Epidermal melanocyte (primary cell): ENCODE results near the gene DNM1.
"Not testable (repeated sequence)": the region's sequence is repeated elsewhere in the genome, so short reads cannot be mapped to it uniquely, and the experiment has no call there.

Source experiments
- DNase-seq: peaks from one replicate; pipeline ENCODE4 v3.0.0; 2011; ENCODE audit warnings: low spot score; ENCODE audit not compliant: insufficient read length

The DNM1 gene

DNA sequence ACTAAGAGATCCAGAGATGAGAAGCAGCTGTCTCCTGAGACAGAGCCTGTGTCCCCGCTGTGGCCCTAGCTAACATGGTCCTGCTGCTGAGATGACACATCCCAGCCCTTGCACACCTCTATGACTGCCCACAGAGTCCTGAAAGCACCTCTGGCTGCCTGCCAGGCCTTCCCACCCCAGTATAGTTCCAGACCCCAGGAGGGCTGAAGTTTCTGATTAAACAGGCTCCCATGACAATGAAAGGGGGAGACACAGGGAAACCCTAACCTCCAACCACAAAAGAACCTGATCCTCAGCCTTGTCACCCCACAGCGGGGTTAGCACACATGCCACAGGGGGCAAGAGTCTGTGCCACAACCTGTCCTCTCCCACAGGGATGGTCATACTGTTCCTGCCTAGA lies 27.5 kb upstream of the DNM1 start:
- no peak for DNase-seq

DNA sequence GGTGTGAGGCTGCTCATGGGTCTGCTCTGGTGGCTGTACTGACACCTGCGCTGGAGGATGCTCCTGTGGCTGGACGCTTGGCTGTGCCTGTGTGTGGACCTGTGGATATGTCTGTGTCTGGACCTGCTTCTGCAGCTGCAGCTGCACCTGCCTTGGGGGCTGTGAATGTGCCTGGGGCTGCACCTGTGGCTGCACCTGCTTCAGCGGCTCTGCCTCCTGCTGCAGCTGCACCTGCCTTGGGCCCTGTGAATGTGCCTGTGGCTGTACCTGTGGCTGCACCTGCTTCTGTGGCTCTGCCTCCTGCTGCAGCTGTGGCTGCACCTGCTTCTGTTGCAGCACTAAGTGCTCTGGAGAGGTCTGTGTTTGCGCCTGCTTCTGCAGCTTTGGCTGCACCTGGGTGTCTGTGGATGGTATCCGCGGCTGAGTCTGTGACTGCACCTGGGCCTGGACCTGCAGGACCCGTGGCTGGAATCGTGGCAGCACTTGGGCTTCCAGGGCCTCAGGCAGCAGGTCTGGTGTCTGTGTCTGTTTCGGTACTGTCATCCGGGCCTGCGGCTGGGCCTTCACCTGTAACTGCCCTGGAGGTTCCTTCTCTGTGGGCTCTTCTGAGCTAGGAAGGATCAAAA lies 24.3 kb upstream of the DNM1 start:
- DNase-seq, result peak; percentile 4

DNA sequence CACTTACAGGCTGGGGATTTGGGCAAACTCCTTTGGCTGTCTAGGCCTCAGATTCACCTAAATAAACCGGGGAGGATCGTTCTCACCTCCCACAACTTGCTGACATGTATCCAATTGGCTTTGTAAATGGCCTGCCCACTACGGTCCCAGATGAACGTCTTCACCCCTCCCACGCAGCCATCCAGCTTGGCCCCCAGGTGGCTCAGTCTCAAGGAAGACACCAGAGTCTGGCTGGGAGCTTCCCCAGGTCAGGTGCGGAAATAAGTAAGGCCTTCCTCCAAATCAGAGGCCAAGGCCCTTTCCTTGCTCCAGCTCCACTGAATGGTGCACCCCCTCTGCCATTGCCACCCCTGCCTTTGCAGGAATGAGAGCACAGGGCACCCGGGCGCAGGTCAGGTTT lies 23.2 kb upstream of the DNM1 start:
- DNase-seq, result no peak

DNA sequence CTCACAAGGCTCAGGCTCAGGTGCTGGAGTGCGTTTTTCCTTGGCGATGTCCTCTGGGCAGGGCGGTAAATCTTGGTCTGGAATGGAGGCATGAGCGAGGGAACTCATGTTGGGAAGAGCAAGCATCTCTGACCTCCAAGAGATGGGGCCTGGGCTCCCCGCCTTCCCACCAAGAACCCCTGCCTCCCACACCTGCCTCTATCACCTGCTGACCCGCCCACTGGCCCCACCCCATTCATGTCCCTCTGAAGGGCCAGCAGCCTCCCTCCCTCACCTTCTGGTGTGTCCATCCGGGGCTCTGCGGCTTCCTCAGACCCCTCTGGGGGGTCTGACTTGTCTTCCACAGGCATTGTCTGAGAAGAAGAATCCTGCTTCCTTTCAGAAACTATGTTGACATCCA lies 22.7 kb upstream of the DNM1 start:
- DNase-seq, result no peak

DNA sequence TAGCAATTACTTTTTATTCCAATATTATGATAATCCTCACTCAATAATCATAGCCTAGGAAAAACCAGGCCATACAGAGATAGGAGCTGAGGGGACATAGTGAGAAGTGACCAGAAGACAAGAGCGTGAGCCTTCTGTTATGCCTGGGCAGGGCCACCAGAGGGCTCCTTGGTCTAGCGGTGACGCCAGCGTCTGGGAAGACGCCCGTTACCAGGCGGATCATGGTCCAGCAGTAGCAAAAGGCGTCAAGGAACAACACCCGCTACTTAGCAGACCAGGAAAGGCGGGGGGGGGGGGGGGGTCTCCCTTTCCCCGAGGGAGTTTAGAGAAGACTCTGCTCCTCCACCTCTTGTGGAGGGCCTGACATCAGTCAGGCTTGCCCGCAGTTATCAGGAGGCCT lies 21.7 kb upstream of the DNM1 start:
- DNase-seq, result not testable (repeated sequence)

DNA sequence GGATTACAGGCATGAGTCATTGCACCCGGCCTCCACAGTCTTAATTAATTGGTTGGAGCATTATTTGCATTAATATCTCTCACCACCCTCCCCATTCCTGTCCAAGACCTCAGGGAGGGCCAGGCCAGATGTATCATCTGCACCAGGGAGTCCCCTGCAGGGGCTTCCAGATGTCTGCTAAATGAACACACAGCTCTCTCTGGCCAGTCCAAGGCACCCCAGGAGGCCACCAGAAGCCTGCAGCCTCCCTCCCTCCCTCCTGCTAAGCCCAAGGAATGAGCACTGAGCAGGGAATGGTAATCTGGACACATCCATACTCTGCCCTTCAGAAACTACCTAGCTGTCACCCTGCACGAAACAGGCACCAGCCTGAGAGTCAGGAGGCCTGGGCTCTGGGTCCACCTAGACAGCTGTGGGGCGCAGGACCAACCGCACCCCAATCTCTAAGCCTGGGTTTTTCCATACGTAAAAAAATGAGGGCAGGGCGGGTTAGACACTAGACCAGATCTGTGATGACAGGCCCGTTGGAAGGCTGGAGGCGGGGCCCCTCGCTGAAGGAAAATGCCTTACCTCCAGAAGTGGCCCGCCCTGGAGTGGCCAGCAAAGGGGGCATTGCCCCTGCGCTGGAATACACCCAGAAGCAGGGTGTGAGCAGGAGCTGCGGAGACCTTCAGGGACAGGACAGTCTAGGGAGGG lies 20.1 kb upstream of the DNM1 start:
- no peak for DNase-seq

DNA sequence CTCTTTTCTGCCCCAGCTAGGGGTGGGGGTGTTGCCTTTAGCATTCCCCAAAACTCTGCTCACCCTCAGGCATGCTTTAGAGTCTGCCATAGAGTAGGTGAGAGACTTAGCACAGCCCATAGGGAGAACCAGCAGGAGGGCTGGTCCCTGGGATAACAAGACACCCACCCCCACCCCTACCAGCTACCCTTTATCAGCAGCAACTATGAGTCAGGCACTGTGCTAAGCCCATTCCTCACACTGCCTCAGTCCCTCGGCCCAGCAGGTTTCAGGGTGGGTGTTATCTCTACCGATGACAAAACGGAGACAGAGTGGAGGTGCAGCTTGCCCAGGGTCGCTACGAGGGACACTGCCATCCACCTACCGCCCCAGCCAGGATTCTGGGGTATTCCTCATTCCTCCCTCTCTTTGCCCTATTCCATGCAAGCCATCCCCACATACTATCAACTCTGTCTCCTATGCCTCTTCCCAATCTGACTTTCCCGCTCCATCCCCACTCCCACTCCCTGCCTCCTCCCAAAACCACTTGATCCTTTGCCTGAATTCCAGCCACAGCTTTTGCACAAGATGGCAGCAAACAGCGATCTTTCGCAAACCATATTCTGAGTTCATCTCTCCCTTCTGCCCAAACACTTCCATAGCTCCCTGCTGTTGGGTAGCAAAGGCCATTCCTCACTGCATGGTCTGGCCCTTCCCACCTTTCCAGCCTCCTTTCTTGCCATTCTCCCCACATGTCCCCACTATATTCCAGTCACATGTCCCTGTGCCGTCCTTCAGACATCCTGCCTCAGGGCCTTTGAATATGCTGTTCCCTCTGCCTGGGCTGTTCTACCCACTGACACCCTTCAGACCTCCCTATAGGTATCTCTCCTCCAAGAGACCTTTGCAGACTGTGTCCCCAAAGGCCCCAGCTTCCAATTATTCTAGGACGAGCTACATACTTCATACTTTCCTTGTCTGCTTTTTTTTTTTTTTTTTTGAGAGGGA lies 16.9 kb upstream of the DNM1 start:
- no peak for DNase-seq

DNA sequence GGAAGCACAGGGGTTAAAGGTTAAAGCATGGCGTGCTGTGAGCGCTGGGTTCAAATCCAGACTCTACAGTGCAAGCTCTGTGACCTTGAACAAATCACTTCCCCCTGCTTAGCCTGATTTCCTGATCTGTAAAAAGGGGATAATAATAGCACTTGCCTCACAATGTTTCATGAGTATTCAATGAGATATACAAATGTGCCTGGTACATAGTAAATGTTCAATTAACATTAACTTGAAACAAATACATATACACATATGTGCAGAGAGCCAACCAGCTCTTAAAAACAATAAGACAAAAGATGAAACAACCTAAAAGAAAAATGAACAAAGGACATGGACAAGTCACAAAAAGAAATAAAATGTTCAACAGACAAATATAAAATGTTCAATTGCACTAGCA lies 15.8 kb upstream of the DNM1 start:
- no peak for DNase-seq

DNA sequence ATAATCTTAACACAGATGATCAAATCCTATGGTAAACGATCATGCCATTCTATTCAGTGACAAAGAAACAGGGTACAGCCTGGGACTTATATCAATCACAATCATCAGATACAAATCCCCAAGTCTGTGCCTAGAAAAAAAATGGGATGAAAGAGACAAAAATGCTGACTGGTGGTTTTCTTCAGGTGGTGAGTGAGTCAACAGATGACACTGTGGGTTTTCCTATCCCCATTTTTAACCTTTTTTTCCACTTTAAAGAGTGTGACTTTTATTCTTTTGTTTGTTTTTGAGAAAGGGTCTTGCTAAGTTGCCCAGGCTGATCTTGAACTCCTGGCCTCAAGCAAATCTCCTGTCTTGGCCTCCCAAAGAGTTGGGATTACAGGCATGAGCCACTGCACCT lies 15.0 kb upstream of the DNM1 start:
- DNase-seq, result no peak

DNA sequence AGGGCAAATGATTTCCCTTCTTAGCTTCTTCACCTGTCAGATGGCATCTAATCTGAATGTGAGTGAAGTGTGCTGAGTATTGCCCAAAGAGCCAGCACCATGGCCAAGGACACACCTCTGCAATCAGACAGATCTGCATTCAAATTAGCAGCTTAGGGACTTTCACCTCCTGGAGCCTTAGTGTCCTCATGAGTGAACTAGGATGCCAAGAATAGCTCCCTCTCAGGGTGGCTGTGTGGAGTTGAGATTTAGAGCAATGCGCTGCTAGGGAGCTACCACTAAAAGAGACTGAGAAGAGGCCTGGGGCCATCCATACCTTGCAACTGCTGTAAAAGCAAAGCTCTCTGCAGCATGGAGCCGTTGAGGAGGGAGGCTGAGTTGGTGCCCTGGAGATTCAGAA lies 13.2 kb upstream of the DNM1 start:
- DNase-seq, result no peak

DNA sequence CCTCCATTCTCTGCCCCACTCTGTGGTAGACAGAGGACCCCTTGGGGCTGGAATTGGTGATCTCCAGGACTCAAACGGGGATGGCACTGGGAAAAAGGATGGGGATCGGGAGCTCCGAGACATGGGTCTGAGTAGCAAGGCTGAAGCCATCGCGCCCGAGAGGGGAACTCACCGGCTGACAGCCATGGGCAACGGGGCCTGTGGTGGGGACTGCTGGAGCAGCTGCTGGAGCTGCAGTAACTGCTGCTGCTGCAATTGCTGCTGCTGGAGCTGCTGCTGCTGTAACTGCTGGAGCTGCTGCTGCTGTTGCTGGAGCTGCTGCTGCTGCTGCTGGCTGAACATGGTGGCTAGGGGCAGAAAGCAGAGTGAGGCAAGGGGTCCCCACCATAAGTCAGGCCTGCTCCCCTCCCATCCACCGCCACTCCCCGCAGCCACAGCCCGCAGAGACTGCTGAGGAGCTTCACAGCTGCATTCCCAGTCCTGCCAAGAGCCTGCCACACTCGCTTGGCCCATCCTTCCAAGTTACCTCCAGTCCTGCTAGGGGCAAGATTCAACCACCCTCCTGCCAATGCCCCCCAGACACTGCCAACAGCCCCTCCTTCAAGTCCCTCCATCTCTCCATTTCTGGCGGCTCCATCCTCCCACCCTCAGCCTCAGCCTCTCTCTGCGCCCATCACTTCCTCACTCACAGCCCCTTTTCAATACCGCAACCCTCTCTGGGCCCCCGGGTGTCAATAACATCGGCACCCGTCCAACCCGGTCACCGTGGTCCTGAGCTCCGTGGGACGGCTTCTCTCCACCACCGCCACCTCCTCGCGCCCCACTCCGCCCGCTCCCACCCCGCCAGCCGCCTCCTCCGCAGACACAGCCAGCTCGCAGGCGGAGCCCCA lies 12.4 kb upstream of the DNM1 start:
- DNase-seq, result no peak

DNA sequence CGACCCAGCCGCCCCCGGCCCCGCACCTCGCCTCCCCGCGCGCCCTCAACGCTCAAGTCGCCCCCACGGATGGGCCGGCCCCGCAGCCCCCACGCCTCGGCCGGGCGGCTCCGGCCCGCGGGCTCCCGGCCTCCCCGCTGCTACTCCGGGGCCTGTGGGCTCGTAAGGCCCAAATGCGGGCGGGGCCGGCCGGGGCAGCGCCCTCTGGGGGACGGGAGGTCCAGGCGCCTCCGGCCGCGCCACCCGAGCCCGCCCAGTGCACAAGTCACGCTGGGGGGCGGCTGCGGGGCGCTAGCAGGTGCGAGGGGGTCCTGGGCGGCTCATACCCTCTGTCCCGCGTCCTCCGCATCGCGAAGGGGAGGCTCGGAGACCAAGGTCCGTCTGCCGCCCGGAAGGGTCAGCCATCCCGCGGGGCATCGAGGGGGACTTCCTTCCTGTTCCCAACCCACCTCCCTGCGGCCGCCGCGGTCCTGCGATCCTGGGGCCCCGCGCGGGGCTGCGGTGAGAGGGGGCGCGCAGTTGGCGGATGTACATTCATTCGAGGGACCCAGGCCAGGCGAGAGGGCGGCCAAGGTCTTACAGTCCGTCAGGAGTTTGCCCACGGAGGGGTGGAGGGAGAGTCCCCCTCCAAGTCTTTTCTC lies 11.7 kb upstream of the DNM1 start, which contains the start of gene CIZ1:
TSS of gene CIZ1 (minus strand) at position 167 of the 641 bp plus-strand sequence. CDS start 715 bp downstream, outside the sequence.
- DNase-seq, result peak; percentile 88

DNA sequence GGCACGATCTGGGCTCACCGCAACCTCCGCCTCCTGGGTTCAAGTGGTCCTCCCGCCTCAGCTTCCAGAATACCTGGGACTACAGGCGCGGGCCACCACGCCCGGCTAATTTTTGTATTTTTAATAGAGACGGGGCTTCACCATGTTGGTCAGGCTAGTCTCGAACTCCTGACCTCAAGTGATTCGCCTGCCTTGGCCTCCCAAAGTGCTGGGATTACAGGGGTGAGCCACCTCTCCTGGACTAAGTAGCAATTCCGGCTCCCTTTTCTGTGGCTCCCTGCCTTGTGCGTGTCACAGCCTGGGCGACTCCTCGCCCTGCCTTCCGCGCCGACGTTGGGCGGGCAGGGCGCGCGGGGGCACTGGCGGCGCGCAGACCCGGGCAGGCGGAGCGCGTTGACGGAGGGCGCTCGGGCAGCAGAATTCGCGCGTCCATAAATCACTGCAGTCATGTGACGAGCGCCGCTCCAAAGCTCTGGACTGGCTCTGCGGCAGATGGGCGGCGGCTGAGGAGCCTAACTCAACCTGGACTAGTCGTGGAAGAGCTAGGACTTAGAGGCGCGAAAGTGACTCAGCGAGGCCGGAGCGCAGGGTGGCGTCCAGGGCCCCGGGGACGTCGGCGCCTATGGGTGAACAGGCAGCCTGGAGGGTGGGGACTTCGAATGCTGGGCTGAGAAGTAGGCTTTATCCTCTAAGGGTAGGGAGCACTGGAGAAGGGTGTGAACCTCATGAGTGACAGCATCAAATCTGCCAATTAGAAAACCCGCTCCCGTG lies 10.4 kb upstream of the DNM1 start:
- peak; percentile 88 for DNase-seq

DNA sequence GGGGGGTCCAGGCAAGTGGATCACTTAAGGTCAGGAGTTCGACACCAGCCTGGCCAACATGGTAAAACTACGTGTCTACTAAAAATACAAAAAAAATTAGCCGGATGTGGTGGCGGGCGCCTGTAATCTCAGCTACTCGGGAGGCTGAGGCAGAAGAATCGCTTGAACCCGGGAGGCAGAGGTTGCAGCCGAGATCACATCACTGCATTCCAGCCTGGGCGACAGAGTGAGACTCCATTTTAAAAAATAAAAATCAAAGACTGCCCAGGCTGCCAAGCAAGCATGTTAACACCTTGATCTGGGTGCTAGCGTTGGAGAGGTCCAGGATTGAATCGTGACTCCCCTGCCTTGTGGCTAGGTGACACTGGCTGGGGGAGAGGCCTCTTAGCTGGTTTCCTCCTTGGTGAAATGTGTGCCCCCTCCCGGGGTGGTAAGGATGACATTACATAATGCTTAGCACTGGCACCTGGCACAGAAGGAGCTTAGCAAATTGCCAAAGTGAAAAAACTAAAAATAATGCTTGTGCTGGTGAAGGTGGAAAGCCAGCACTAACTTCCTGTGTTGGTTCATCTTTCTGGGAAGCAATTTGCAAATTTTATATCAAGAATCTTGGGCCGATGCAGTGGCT lies 9.6 kb upstream of the DNM1 start:
- DNase-seq, result no peak

DNA sequence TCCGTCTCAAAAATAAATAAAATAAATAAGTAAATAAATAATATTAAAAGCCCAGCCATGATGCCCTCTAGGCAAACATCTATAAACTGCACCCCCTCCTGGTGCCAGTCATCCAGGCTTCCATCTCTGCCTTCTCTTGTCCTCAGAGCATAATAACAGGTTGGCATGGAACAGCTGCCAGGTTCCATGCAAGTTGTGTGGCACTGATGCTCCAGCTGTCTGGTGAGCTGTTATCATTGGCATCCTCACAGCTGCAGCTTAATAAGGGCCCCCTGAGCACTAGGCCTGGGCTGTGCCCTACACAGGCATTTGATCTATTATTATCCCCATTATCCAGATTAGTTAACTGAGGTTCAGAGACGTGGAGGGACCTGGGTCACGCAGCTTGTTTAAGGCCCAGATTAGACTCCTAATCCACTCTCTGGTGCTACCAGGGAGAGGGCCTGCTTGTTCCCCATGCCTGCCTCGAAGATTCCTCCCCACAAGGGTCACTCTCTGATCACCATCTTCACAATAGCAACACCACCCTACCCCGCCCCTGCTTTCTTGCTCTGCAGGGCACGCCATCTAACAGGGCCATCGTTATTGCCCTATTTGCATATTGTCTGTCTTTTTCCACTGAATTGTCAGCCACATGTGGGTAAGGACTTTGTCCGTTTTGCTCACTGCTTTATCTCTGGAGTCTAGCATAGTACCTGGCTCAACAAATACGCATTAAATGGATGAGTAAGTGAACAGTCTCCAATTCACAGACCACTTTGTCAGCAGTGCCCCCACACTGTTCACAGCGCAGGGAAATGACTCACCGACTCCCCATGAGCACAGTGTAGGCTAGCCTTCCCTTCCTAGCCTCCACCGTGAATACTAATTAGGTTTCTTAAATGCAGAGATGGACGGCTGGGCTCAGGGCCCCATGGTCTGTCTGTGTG lies 1.5 kb upstream of the DNM1 start:
- DNase-seq, result no peak

DNA sequence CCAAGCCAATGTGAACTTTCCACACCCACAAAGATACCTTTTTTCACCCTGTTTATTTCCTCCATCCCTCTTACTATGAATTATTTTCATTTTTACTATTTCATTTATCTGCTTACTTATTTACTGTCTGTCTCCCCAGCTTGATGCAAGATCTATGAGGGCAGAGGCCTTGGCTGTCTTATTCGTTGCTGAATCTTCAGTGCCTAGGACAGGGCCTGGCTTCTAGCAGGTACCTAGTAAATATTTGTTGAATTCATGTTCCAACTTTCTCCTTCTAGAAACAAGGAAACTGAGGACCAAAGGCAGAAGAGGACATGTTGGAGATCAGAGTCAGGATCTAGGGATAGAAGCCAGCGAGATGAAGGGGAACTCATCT lies 543 bp upstream of the DNM1 start:
- no peak for DNase-seq

DNA sequence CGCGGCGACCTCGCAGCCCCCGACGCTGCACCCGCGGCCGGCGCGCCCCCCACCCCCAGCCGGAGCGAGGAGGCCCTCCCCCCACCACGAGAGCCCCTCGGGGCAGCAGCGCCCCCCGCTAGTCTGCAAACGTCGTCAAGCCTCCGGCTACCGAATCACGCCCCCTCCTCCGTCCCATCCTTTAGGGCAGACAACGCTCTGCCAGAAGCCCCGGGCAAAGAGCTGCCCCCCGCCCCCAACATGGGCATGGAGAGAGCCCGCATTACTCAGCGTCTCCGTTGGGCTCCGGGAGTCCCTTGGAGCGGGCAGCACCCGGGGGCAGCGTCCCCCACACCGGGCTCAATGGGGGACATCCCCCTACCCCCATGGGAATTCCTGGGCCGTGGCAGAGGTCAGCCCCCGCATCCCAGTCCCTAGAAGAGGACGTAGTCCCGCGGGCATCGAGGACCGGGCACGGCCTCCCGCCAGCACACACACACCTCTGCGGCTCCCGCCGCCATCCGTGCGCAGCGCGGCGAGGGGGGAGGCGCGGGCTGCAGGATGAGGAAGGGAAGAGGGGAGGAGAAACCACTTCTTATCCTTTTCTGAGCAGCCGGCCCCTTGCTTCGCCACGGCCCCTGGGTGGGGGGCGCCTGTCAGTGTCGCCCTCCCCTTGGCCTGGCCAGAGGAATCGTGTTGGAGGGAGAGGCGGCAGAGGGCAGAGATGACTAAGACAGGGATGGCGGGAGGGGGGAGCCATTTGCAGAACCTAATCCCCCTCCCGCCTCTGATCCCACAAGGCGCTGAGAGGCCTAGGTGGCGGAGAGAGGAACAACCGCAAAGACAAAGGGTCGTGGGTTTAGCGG lies 750 bp downstream of the DNM1 start:
- no peak for DNase-seq
